ENCODE measurements around the gene DDX19B.
"Not testable (repeated sequence)": the region's sequence is repeated elsewhere in the genome, so short reads cannot be mapped to it uniquely, and the experiment has no call there.

Gene DDX19B

DNA sequence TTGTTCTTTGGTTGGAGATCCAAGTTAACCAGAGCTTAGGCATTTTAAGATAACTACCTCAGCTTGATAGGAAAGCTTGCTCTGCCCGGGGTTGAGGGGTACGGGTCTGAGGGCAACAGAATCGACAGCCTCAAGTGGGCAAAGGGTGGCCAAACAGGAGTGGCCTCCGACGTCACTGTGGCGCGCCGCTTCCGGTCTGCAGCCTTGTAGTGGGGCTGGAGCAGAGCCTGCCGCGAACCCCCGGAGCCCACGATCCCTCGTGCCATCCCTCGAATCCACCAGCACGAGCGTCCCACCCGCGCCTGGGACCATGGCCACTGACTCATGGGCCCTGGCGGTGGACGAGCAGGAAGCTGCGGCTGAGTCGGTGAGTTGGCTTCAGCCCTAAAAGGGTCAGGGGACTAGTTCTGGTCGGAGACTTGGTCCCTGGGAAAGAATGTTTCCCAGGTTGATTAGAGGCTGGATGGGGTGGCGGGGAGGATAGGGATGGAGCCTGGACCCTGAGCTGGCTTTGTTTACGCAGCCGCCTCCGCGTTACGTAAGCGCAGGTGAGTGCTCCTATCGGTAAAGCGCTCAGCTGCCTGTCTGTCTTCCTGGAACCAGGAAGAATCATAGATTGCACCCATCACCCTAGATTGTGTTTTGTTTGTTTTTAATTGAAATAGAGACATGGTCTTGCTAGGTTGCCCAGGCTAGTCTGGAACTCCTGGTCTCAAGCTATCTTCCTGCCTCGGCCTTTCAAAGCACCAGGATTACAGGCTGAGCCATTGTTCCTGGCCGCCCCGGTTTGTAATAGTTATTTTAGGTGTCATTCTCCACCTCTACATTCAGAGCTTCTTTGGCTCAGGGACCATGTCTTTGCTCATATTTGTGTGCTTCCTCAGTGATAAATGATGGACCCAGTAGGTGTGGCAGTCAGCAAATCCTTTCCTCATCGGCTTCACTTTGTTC is at the start of gene DDX19B:
TSS of gene DDX19B (plus strand) at position 199 of the 951 bp plus-strand sequence. CDS start at position 311, 112 bp downstream.
- DNase-seq (ENCODE audit: low spot score) = peak; percentile 91

DNA sequence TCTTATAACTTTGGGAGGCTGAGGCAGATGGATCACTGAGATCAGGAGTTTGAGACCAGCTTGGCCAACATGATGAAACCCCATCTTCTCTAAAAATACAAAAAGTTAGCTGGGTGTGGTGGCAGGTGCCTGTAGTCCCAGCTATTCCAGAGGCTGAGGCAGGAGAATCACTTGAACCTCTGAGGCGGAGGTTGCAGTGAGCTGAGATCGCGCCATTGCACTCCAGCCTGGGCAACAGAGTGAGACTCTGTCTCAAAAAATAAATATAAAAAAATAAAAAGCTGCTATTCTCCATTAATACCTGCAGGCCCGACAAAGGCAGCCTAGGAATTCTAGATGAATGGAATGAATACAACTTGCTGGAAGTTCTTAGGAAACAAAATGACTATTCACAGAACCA is 49.3 kb upstream of the DDX19B start:
- not testable (repeated sequence) for DNase-seq (ENCODE audit: low spot score)

DNA sequence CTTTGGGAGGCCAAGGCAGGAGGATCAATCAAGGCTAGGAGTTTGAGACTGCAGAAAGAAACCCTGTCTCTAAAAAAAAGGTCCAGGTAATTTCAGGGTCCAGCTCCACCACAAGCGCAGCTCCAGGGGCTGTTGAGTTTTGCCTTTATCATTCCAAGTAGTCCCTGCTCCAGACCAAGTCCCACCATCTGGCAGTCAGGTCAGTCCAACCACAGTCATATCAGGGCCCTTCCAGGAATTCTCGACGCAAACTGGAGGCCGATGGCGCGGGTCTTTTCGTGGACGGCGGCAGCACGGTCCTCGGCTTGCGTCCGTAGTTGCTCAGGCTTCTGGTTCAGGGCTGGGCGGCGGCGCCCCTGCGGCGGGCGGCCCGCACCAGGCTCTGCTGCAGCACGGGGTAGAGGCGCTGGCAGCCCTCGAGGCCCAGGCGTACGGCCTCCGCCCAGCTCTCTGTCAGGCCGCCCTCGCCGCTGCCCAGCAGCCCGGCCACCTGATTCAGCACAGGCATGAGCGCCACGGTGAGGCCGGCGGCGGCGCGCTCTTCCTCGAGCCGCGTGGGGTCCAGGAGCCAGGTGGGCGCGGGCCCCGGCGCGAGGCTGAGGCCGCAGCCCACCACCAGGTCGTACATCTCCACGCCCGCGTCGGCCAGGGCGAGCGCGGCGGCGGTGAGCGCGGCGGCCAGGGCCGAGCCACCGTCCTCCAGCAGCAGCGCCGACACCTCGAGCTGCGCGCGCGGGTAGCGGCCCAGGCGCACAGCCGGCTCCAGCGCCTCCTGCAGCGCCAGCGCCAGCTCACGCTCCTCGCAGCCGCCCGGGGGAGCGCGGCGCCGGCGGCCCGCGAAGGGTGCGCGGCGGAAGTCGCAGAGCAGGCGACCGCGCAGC is 48.0 kb upstream of the DDX19B start:
- peak; percentile 80 for DNase-seq (ENCODE audit: low spot score)

DNA sequence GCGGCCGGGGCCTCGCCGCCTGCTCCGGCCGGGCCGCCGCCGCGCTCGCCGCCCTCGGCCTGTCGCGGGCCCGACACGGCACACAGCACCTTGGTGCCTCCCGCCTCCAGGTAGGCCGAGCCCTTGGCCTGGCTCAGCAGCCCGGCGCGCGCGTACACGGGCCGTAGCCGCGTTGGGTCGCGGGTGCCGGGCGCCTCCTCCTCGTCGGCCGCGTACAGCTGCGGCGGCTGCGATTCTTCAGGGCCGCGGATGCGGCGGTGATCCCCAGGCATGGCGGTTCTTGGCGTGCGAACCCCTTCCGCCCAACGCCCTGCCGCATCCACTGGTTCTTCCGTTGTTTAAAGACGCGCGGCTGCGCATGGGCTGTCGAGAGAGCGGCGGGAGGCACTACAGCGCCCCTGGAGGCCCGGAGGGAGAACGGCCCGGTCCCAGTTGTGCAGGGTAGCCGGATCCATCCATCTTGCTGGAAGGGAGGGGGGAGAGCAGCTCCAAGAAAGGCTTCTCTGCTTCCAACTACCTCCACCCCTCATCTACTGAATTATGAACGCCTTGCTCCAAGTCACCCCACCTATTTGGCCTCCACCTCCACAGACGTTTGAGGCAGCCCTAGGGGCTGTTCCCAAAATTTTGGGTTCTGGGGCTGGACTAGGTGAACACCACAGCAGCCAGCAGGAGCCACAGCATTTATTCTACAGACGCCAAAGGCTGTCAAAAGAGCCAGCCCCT is 47.2 kb upstream of the DDX19B start, which contains the start of gene EXOSC6:
TSS of gene EXOSC6 (minus strand) at position 312 of the 726 bp plus-strand sequence. CDS start at position 272, 40 bp downstream.
- DNase-seq (ENCODE audit: low spot score) = peak; percentile 97

DNA sequence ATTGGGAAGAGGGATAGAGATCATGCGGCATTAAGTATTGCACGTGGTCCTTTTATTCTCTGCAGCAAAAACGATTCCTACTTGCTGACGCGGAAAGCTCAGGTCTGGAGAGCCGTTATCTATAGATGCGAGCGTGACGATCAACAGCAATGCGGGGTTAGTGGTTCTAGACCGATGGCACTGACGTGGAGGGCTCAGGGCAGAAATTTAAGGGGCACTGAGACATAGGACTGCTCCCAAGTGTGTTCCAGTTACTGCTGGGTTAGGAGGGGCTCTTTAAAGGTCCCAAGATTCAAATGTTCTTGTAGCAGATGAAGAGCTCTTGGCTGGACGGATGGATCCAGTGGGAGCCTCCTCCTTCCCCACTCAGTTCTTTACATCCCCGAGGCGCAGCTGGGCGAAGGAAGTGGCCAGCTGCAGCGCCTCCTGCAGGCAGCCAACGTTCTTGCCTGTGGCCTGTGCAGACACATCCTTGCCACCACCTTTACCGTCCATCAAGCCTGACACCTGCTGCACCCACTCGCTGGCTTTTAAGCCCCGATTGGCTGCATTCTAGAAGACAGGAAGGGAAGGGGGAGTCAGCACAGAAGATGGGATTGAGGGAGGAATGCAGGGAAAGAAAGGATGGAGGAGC is 46.5 kb upstream of the DDX19B start:
- no peak for DNase-seq (ENCODE audit: low spot score)

DNA sequence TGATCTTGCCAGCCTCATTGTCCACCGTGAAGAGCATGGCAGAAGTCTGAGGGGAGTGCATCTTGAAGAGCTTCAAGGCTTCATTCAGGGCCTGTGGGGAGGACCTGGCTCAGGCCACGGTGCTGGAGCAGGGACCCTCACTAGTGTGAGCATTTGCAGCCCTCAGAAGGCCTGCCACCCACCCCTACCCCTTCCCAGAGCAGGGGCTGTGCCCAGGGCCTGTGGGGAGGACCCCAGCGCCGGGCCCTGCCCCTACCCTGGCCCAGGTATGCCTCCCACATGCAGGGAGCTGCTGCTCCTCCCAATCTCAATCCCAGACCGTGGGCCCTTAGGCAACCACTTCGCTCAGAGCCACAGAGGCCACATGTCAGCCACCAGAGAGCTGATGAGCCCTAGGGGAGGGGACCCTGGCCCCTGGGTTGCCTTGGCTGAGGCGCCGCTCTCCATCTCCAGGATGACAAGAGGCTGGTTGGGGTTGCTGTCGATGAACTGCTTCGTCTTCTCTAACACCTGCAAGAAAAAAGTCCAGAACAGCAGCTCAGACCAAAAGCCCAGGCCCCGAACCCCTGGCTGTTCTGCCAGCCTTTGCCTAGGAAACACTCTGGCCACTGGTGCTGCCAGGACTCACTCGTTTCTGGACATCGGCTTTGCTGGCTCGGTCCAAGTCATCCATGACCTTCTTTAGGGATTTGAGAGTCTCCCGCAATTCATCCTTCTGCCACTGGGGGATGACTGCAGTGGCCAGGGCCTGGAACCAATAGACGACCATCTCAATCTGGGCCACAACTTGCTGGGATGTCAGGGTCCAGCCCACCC is 45.5 kb upstream of the DDX19B start:
- peak; percentile 63 for DNase-seq (ENCODE audit: low spot score)

DNA sequence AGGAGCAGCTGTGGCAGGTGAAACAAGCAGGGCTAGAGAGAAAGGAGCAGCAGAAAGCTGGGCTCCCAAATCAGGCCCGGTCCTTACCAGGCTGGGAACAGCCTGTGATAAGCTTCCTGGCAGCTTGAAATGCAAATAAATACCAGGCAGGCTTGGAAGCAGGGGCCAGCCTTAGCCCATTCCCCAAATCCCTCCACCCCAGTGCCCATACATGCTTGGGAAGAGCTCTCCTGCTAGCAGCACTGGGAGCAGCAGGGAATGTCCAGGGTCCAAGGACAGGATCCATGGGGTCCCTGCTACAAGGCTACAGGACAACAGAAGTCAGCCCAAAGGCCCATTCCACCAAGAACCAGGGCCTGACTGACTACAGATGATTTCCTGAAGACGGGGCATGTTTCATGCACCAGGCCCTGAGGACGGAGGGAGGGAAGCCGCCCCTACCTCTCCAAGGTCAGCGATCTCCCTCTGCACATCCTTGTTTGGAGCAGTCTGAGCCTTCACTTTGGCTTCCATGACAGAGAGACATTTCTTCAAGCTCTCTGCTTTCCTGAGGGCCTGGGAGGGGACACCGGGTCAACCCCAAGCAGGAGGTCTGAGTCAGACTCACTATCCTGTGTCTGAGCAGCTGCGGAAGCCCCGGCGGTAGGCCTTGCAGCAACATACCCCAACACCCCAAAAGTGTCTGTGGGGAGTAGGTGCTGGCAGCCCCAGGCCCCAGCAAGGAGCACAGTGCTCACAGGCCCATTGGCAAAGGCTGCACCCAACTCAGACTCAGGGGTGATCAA is 44.6 kb upstream of the DDX19B start:
- peak; percentile 5 for DNase-seq (ENCODE audit: low spot score)

DNA sequence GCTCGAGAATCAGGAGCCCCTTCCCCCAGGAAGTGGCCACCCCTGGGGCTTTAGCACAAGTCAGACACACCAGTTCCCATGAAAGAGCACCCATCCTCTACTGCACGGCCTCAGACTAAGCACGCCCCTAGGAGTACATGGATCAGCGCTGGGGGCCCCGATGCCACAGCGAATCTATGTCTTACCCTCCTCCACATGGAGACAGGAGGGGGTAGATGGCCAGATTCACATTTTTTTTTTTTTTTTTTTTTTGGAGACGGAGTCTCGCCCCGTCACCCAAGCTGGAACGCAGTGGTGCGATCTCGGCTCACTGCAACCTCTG is 44.1 kb upstream of the DDX19B start:
- peak; percentile 3 for DNase-seq (ENCODE audit: low spot score)

DNA sequence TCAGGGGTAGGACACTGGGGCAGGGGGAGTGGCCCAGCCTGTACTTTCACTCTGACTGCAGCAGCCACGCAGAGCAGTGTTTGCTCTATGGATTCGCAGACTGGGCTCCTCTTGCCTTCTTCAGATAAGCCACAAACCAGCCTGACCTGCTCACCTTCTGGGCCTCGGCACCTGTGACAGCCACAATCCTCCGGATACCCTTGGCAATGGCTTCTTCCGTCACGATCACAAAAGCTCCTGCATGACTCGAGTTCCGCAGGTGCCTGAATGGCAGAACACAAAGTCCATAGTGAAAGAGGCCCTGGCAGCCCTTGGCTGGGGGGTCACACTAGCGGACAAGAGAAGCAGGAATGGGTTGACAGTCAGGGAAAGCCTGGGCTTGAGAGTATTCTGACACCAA is 43.4 kb upstream of the DDX19B start:
- DNase-seq (ENCODE audit: low spot score) = no peak

DNA sequence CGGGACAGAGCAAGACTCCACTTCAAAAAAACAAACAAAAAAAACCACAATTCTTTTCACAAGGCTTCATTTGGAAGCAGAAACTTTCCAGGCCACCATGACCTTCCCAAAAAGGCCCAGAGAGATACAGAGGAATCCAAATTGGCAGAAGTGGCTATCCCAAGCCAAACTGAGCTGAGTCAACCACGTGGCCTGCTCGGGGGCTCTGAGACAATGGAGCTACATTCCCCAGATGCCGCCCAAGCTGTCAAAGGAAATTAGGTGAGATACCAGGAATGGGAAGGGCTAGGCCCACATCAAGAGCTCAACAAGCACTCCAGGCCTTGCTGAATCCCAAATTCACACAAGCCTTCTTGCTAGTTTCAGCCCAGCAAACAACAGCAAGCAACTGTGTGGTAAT is 41.6 kb upstream of the DDX19B start:
- DNase-seq (ENCODE audit: low spot score) = peak; percentile 34

DNA sequence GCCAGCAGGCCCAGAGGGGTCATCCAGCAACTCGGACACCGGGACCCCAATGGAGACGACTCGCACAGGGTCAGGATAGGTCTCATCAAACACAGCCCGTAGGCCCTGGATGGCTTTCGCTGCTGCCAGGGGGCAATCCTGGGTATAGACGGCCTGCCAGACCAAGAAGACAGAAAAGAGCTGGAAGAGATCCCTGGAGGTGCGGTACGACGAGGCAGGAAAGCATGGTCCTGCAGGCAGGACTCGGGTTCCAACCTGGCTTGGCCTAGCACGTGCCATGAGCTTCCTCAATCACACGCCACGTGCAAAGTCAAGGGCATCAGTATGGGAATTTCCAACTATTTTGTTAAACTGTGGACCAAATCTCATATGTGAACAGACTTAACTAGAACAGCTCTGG is 40.9 kb upstream of the DDX19B start:
- DNase-seq (ENCODE audit: low spot score) = no peak

DNA sequence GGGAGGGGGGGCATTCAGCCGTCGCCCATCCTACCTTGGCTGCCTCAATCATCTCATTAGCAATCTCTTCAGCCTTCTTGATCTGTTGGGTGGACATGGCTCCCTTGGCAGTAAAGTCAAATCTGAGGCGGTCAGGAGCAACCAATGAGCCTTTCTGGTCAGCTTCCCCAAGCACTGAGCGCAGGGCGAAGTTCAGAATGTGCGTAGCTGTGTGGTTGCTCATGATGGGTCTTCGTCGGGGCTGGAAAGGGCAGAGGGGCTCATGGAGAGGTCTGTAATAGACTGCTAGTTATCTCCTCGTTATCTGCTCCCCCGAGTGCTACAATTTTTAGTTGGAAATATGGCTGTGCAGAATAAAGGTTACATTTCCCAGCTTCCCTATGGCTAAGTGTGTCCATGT is 40.0 kb upstream of the DDX19B start:
- DNase-seq (ENCODE audit: low spot score) = no peak

DNA sequence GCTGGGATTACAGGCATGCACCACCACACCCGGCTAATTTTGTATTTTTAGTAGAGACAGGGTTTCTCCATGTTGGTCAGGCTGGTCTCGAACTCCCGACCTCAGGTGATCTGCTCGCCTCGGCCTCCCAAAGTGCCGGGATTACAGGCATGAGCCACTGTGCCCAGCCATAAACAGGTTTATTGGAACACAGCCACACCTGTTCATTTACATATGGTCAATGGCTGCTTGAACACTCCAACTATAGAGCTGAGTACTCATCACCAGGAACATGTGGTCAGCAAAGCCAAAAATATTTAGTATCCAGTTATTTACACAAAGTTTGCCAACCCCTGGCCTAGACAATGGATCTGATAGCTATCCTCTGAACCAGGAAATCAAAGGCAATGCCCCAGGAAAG is 39.1 kb upstream of the DDX19B start:
- not testable (repeated sequence) for DNase-seq (ENCODE audit: low spot score)

DNA sequence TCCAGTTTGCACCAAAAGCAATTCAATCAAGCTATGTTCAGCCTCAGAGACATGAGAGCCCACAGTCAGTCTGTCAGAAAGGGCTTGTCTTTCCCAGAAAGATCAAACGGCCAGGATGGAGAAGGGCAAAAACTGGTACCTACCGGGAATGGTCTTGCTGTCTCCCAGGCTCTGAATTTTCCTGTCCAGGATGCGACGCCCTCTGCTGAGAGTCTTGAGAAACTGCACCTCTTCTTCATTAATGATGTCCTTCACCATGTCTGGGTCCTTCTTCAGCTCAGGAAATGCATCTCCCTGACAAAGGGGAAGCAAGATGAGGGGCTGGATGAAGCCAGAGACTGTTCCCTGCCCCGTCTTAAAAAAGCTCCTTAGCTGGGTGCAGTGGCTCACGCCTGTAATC is 31.5 kb upstream of the DDX19B start:
- peak; percentile 64 for DNase-seq (ENCODE audit: low spot score)

DNA sequence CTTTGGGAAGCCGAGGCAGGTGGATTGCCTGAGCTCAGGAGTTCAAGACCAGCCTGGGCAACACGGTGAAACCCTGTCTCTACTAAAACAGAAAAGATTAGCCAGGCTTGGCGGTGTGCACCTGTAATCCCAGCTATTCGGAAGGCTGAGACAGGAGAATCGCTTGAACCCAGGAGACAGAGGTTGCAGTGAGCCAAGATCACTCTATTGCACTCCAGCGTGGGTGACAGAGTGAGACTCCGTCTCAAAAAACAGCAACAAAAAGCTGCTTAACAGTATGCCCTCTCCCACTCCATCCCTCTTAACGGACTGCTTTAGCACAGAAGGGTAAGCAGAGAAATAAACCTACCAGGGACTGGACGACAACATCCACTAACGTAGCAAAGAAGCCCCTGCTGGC is 31.1 kb upstream of the DDX19B start:
- DNase-seq (ENCODE audit: low spot score) = not testable (repeated sequence)

DNA sequence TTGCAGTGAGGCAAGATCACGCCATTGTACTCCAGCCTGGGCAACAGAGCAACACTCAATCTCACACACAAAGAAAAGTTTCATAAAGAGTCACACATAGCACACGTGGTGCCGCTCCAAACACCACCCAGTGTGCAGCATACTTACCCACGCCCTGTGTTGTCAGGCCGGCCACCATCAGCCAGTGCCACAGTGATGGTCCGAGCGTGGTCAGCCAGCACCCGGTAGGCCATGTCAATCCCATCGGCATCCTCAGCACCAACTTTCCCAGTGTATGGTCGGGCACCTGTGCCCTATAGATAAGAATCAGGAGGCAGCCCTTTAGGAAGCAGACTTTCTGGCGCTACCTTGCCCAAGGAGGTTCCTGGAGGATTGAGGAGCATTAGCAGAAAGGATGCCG is 29.5 kb upstream of the DDX19B start:
- DNase-seq (ENCODE audit: low spot score) = no peak

DNA sequence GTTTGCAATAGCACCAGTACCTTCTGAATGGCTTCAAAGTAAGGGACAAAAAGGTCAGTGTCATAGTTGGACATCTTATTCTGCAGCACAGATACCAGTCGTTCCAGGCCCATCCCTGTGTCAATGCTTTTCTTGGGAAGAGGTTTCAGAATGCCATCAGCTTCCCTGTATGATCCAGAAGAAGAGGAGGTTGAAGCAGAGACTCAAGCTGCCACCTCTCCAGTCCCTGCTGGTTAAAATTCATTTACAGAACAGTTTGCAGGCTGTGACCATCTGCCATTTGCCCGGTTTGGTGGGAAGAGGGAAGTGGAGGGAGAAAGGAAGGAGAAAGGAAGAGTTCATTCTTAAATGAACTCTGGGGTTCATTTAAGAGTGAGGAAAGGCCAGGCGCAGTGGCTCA is 28.8 kb upstream of the DDX19B start:
- DNase-seq (ENCODE audit: low spot score) = no peak

DNA sequence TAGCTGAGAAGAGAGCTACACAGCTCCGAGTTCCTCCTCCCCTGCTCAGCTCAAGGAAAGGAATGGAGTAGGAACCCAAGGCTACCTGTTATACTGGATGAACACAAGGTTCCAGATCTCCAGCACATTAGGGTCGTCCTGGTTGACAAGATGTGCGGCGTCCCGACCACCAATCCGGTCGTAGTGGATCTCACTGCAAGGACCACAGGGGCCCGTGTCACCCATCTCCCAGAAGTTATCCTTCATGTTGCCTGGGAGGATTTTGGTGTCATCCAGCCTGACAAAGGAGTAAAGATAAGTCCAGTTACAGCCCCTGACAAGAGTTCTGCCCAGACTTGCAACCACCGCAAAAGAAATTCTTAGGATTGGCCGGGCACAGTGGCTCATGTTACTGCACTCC is 27.3 kb upstream of the DDX19B start:
- no peak for DNase-seq (ENCODE audit: low spot score)

DNA sequence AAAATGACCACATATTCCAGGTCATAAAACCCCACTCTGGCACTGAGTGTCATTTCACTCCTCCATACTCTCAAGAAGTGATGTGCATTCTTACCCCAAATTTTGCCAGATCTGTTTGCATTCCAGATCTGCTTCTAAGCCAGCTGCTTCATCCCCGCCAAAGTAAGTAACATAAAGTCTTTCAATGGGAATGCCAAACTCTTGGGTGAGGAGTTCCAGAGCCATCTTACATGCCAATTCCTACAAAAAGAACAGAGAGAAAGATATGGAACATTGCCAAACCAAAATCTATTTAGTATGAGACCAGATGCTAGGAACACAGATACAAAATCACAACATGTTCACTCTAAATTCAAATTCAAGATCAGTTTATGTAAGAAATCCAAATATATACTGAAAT is 22.6 kb upstream of the DDX19B start:
- DNase-seq (ENCODE audit: low spot score) = no peak
